Activated CD4-positive, alpha-beta T cell treated with anti-CD3 and anti-CD28 coated beads, Interleukin-2, amount 10 ng/mL, durations not matched to agents 24 days and 14 days (primary cell): Measurements from ENCODE around the gene ZNF273. TPM values are rescaled to one million over a fixed set of nuclear protein-coding genes. Genes with fewer than 3 reads are reported as not detected.

Experiments used
- DNase-seq: peaks from one replicate; pipeline ENCODE4 v3.0.0; 2022
- H3K27ac Mint-ChIP-seq: one replicate; pipeline ENCODE4 v1.8.0; 2022; ENCODE audit warnings: mild to moderate bottlenecking, mixed read lengths
- H3K27me3 Mint-ChIP-seq: one replicate; pipeline ENCODE4 v1.8.0; 2022; ENCODE audit warnings: mixed read lengths
- H3K36me3 Mint-ChIP-seq: one replicate; pipeline ENCODE4 v1.8.0; 2022; ENCODE audit warnings: low read depth, mild to moderate bottlenecking, mixed read lengths
- H3K4me1 Mint-ChIP-seq: one replicate; pipeline ENCODE4 v1.8.0; 2021; ENCODE audit warnings: mixed read lengths
- H3K4me3 Mint-ChIP-seq: one replicate; pipeline ENCODE4 v1.8.0; 2022; ENCODE audit warnings: mild to moderate bottlenecking, moderate library complexity, mixed read lengths
- H3K9me3 Mint-ChIP-seq: one replicate; pipeline ENCODE4 v1.8.0; 2021; ENCODE audit warnings: mixed read lengths
- intact Hi-C: fragments of 100-400 bp; cut with micrococcal nuclease; formaldehyde crosslinking; loops from one replicate; pipeline ENCODE4 v1.15.1; 2023
- total RNA-seq: library from RNA; stranded (reverse); gene quantifications from 2 replicates; pipeline ENCODE4 v1.2.3, GENCODE V29; 2022

ZNF273 gene
- total RNA-seq, 1 donor from 2014 or later, result 9.4 TPM

- no peak for DNase-seq
- H3K4me3 Mint-ChIP-seq, result no peak overlapping the region
- peaks cover 19% of the 10 kb centered on the region for H3K27me3 Mint-ChIP-seq
- H3K36me3 Mint-ChIP-seq, result no peaks in the 10 kb centered on the region
- no peak overlapping the region for H3K27ac Mint-ChIP-seq
- H3K4me1 Mint-ChIP-seq, result no peaks in the 10 kb centered on the region
- intact Hi-C loops, result no loop called here
- H3K9me3 Mint-ChIP-seq, result peaks cover 11% of the 10 kb centered on the region
Measured at GRCh38 chr7:64881461-64882287, 21.4 kb upstream of the ZNF273 start.

GRCh38 chr7:64882341-64883112 lies 20.5 kb upstream of the ZNF273 start:
- Mint-ChIP-seq H3K36me3 (no peaks in the 10 kb centered on the region), H3K4me3 (peak overlapping the region; percentile 54), H3K9me3 (peaks cover 11% of the 10 kb centered on the region), H3K27me3 (peaks cover 22% of the 10 kb centered on the region), H3K4me1 (no peaks in the 10 kb centered on the region), H3K27ac (no peak overlapping the region)
- no peak for DNase-seq
- intact Hi-C loops, result no loop called here

GRCh38 chr7:64883113-64883905 lies 19.8 kb upstream of the ZNF273 start:
- H3K9me3 Mint-ChIP-seq, result peaks cover 11% of the 10 kb centered on the region
- DNase-seq, result no peak
- H3K4me1 Mint-ChIP-seq, result peaks cover 4% of the 10 kb centered on the region
- H3K27ac Mint-ChIP-seq, result no peak overlapping the region
- intact Hi-C loops, result no loop called here
- H3K4me3 Mint-ChIP-seq, result peak overlapping the region; percentile 54
- peaks cover 25% of the 10 kb centered on the region for H3K27me3 Mint-ChIP-seq
- no peaks in the 10 kb centered on the region for H3K36me3 Mint-ChIP-seq

GRCh38 chr7:64884085-64884912 lies 18.8 kb upstream of the ZNF273 start:
- no peak for DNase-seq
- intact Hi-C loops, result no loop called here
- H3K4me1 Mint-ChIP-seq, result peaks cover 10% of the 10 kb centered on the region
- H3K27me3 Mint-ChIP-seq, result peaks cover 30% of the 10 kb centered on the region
- peaks cover 5% of the 10 kb centered on the region for H3K9me3 Mint-ChIP-seq
- H3K4me3 Mint-ChIP-seq, result no peak overlapping the region
- no peaks in the 10 kb centered on the region for H3K36me3 Mint-ChIP-seq
- no peak overlapping the region for H3K27ac Mint-ChIP-seq

GRCh38 chr7:64884913-64885370 lies 18.1 kb upstream of the ZNF273 start:
- Mint-ChIP-seq H3K27me3 (peaks cover 34% of the 10 kb centered on the region), H3K9me3 (peaks cover 5% of the 10 kb centered on the region), H3K4me3 (no peak overlapping the region), H3K27ac (no peak overlapping the region), H3K36me3 (no peaks in the 10 kb centered on the region), H3K4me1 (peaks cover 10% of the 10 kb centered on the region)
- no peak for DNase-seq
- intact Hi-C loops, result no loop called here

- Mint-ChIP-seq H3K27ac (no peak overlapping the region), H3K9me3 (peaks cover 5% of the 10 kb centered on the region), H3K36me3 (no peaks in the 10 kb centered on the region), H3K4me1 (peaks cover 10% of the 10 kb centered on the region), H3K4me3 (no peak overlapping the region), H3K27me3 (peaks cover 40% of the 10 kb centered on the region)
- intact Hi-C loops, result no loop called here
- no peak for DNase-seq
Measured at GRCh38 chr7:64885520-64886240, 17.4 kb upstream of the ZNF273 start.

- peaks cover 44% of the 10 kb centered on the region for H3K27me3 Mint-ChIP-seq
- H3K27ac Mint-ChIP-seq, result no peak overlapping the region
- H3K4me3 Mint-ChIP-seq, result no peak overlapping the region
- peaks cover 10% of the 10 kb centered on the region for H3K4me1 Mint-ChIP-seq
- intact Hi-C loops, result no loop called here
- peaks cover 5% of the 10 kb centered on the region for H3K9me3 Mint-ChIP-seq
- H3K36me3 Mint-ChIP-seq, result no peaks in the 10 kb centered on the region
- no peak for DNase-seq
Measured at GRCh38 chr7:64886956-64887545, 16.0 kb upstream of the ZNF273 start.

GRCh38 chr7:64887756-64888508 lies 15.1 kb upstream of the ZNF273 start:
- peaks cover 43% of the 10 kb centered on the region for H3K27me3 Mint-ChIP-seq
- H3K27ac Mint-ChIP-seq, result no peak overlapping the region
- peak; percentile 71 for DNase-seq
- H3K9me3 Mint-ChIP-seq, result peaks cover 5% of the 10 kb centered on the region
- peaks cover 10% of the 10 kb centered on the region for H3K4me1 Mint-ChIP-seq
- H3K36me3 Mint-ChIP-seq, result no peaks in the 10 kb centered on the region
- intact Hi-C loops, result no loop called here
- H3K4me3 Mint-ChIP-seq, result peak overlapping the region; percentile 85

- H3K4me3 Mint-ChIP-seq, result peak overlapping the region; percentile 85
- peaks cover 5% of the 10 kb centered on the region for H3K9me3 Mint-ChIP-seq
- intact Hi-C loops, result no loop called here
- H3K36me3 Mint-ChIP-seq, result no peaks in the 10 kb centered on the region
- H3K4me1 Mint-ChIP-seq, result peaks cover 10% of the 10 kb centered on the region
- no peak overlapping the region for H3K27ac Mint-ChIP-seq
- peak; percentile 62 for DNase-seq
- peaks cover 37% of the 10 kb centered on the region for H3K27me3 Mint-ChIP-seq
Measured at GRCh38 chr7:64888561-64888900, 14.5 kb upstream of the ZNF273 start.

- DNase-seq, result peak; percentile 71
- intact Hi-C loops, result no loop called here
- Mint-ChIP-seq H3K27ac (no peak overlapping the region), H3K36me3 (no peaks in the 10 kb centered on the region), H3K4me3 (peak overlapping the region; percentile 85), H3K9me3 (peaks cover under 1% of the 10 kb centered on the region), H3K27me3 (peaks cover 33% of the 10 kb centered on the region), H3K4me1 (peaks cover 10% of the 10 kb centered on the region)
Measured at GRCh38 chr7:64888901-64889685, 14.0 kb upstream of the ZNF273 start.

- no peak overlapping the region for H3K27ac Mint-ChIP-seq
- peak overlapping the region; percentile 53 for H3K4me3 Mint-ChIP-seq
- H3K4me1 Mint-ChIP-seq, result peaks cover 10% of the 10 kb centered on the region
- intact Hi-C loops, result no loop called here
- no peaks in the 10 kb centered on the region for H3K9me3 Mint-ChIP-seq
- H3K36me3 Mint-ChIP-seq, result no peaks in the 10 kb centered on the region
- no peak for DNase-seq
- H3K27me3 Mint-ChIP-seq, result peaks cover 31% of the 10 kb centered on the region
Measured at GRCh38 chr7:64889686-64890162, 13.3 kb upstream of the ZNF273 start.
